ENCODE results near the gene TXNIP. TPM values are rescaled to one million over a fixed set of nuclear protein-coding genes. Genes with fewer than 3 reads are reported as not detected.

The TXNIP gene
- total RNA-seq, 1 donor from 2014 or later: 157 TPM

DNA sequence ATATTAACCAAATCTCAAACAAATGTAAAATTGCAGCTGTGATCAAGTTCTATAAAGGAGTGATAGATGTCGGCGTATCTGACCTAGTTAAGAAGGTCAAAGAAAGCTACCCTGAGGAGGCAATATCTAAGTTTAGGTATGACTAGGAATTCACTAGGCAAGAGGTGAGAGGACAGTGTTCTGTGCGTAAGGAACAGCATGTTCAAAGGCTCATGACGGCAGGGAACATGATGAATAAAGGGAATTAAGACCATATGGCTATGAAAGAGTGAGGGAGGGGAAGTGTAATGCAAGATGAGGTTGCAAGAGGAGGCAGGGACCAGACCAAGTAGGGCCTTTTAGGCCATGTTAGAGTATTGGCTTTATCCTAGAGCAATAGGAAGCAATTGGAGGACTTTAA, 47.2 kb downstream of the TXNIP start:
- Mint-ChIP-seq H3K27ac (ENCODE audit: unreplicated experiment) (no peak overlapping the region), H3K36me3 (ENCODE audit: low read depth, unreplicated experiment) (peaks cover 17% of the 10 kb centered on the region), H3K27me3 (ENCODE audit: low read depth, unreplicated experiment) (no peaks in the 10 kb centered on the region), H3K4me1 (ENCODE audit: low read depth, unreplicated experiment) (no peaks in the 10 kb centered on the region), H3K4me3 (ENCODE audit: unreplicated experiment) (no peak overlapping the region), H3K9me3 (ENCODE audit: unreplicated experiment) (peaks cover 2% of the 10 kb centered on the region)
- FAIRE-seq: no peak
- Histone ChIP-seq H3K4me3 (ENCODE audit: insufficient read depth, low read depth, low read length) (no peak overlapping the region), H3K9ac (ENCODE audit: low read length) (no peak overlapping the region), H2AFZ (ENCODE audit: low read depth, low read length) (no peak overlapping the region), H3K79me2 (ENCODE audit: insufficient read depth, low read length) (peaks cover 71% of the 10 kb centered on the region), H3K4me2 (ENCODE audit: low read length) (no peak overlapping the region), H3K36me3 (ENCODE audit: insufficient read depth, low read length) (peaks cover 2% of the 10 kb centered on the region), H3K27me3 (ENCODE audit: insufficient read depth, low read length) (no peaks in the 10 kb centered on the region), H3K4me1 (ENCODE audit: insufficient read depth, low read length) (no peaks in the 10 kb centered on the region), H3K9me3 (ENCODE audit: insufficient read depth, low read depth, low read length) (no peaks in the 10 kb centered on the region), H4K20me1 (ENCODE audit: insufficient read depth, low read length) (peaks cover 47% of the 10 kb centered on the region), H3K27ac (ENCODE audit: low read depth, low read length) (no peak overlapping the region)
- TF ChIP-seq CTCF (IDR thresholded peaks at IDR 0.05; ENCODE audit: insufficient read depth, low read depth, low read length): no peak
- TF ChIP-seq EZH2 (IDR thresholded peaks at IDR 0.05; ENCODE audit: insufficient read depth, low read length): no peak
- no peak for DNase-seq (ENCODE audit: low read depth)

DNA sequence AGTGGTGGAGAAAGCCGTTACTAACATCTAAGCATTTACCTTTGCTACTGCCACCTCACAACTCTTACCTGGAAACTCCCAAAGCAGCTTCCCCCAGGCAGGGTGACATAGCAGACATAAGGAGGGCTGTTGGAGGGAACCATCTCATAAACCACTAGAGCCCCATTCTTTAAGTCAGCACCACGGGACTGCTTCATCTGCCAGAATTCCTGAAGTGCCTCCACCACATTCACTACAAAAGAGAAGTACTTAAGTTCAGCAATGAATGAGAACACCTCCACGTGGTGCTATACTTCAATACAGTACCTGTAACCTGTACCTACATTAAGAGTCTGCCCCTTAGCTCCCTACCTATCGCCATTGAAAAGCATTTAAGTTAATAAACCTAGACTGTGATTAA, 48.8 kb downstream of the TXNIP start:
- no peak overlapping the region for H3K4me2 ChIP-seq (ENCODE audit: low read length)
- H3K4me3 ChIP-seq (ENCODE audit: insufficient read depth, low read depth, low read length): no peak overlapping the region
- no peak for TF ChIP-seq CTCF (IDR thresholded peaks at IDR 0.05; ENCODE audit: insufficient read depth, low read depth, low read length)
- TF ChIP-seq EZH2 (IDR thresholded peaks at IDR 0.05; ENCODE audit: insufficient read depth, low read length): no peak
- H4K20me1 ChIP-seq (ENCODE audit: insufficient read depth, low read length): peaks cover 38% of the 10 kb centered on the region
- no peaks in the 10 kb centered on the region for H3K27me3 ChIP-seq (ENCODE audit: insufficient read depth, low read length)
- no peaks in the 10 kb centered on the region for H3K4me1 Mint-ChIP-seq (ENCODE audit: low read depth, unreplicated experiment)
- H3K36me3 ChIP-seq (ENCODE audit: insufficient read depth, low read length): peaks cover 8% of the 10 kb centered on the region
- H3K9me3 Mint-ChIP-seq (ENCODE audit: unreplicated experiment): peaks cover 2% of the 10 kb centered on the region
- no peak overlapping the region for H3K27ac ChIP-seq (ENCODE audit: low read depth, low read length)
- H3K4me1 ChIP-seq (ENCODE audit: insufficient read depth, low read length): no peaks in the 10 kb centered on the region
- no peak for DNase-seq (ENCODE audit: low read depth)
- no peaks in the 10 kb centered on the region for H3K9me3 ChIP-seq (ENCODE audit: insufficient read depth, low read depth, low read length)
- peaks cover 54% of the 10 kb centered on the region for H3K79me2 ChIP-seq (ENCODE audit: insufficient read depth, low read length)
- H3K4me3 Mint-ChIP-seq (ENCODE audit: unreplicated experiment): no peak overlapping the region
- H2AFZ ChIP-seq (ENCODE audit: low read depth, low read length): no peak overlapping the region
- H3K9ac ChIP-seq (ENCODE audit: low read length): no peak overlapping the region
- H3K36me3 Mint-ChIP-seq (ENCODE audit: low read depth, unreplicated experiment): peaks cover 20% of the 10 kb centered on the region
- H3K27ac Mint-ChIP-seq (ENCODE audit: unreplicated experiment): no peak overlapping the region
- no peaks in the 10 kb centered on the region for H3K27me3 Mint-ChIP-seq (ENCODE audit: low read depth, unreplicated experiment)
- FAIRE-seq: no peak

- no peak overlapping the region for H2AFZ ChIP-seq (ENCODE audit: low read depth, low read length)
- H3K36me3 Mint-ChIP-seq (ENCODE audit: low read depth, unreplicated experiment): peaks cover 17% of the 10 kb centered on the region
- H3K27me3 ChIP-seq (ENCODE audit: insufficient read depth, low read length): no peaks in the 10 kb centered on the region
- H3K36me3 ChIP-seq (ENCODE audit: insufficient read depth, low read length): peaks cover 13% of the 10 kb centered on the region
- peaks cover 44% of the 10 kb centered on the region for H3K79me2 ChIP-seq (ENCODE audit: insufficient read depth, low read length)
- H3K9me3 Mint-ChIP-seq (ENCODE audit: unreplicated experiment): no peaks in the 10 kb centered on the region
- no peaks in the 10 kb centered on the region for H3K27me3 Mint-ChIP-seq (ENCODE audit: low read depth, unreplicated experiment)
- H4K20me1 ChIP-seq (ENCODE audit: insufficient read depth, low read length): peaks cover 33% of the 10 kb centered on the region
- no peak overlapping the region for H3K4me3 Mint-ChIP-seq (ENCODE audit: unreplicated experiment)
- no peak overlapping the region for H3K4me3 ChIP-seq (ENCODE audit: insufficient read depth, low read depth, low read length)
- DNase-seq (ENCODE audit: low read depth): no peak
- H3K9me3 ChIP-seq (ENCODE audit: insufficient read depth, low read depth, low read length): no peaks in the 10 kb centered on the region
- H3K27ac Mint-ChIP-seq (ENCODE audit: unreplicated experiment): no peak overlapping the region
- no peaks in the 10 kb centered on the region for H3K4me1 ChIP-seq (ENCODE audit: insufficient read depth, low read length)
- no peak overlapping the region for H3K27ac ChIP-seq (ENCODE audit: low read depth, low read length)
- no peaks in the 10 kb centered on the region for H3K4me1 Mint-ChIP-seq (ENCODE audit: low read depth, unreplicated experiment)
- no peak for FAIRE-seq
- TF ChIP-seq CTCF (IDR thresholded peaks at IDR 0.05; ENCODE audit: insufficient read depth, low read depth, low read length) (no peak), EZH2 (IDR thresholded peaks at IDR 0.05; ENCODE audit: insufficient read depth, low read length) (no peak)
- no peak overlapping the region for H3K9ac ChIP-seq (ENCODE audit: low read length)
- H3K4me2 ChIP-seq (ENCODE audit: low read length): no peak overlapping the region
These were observed 49.8 kb downstream of the TXNIP start for GRCh38 chr1:145946477-145946986.

Data from astrocyte (in vitro differentiated cells and primary cell).